ENCODE results near the gene DSCAM.
"Not testable (repeated sequence)": the region's sequence is repeated elsewhere in the genome, so short reads cannot be mapped to it uniquely, and the experiment has no call there.

DSCAM gene

DNA sequence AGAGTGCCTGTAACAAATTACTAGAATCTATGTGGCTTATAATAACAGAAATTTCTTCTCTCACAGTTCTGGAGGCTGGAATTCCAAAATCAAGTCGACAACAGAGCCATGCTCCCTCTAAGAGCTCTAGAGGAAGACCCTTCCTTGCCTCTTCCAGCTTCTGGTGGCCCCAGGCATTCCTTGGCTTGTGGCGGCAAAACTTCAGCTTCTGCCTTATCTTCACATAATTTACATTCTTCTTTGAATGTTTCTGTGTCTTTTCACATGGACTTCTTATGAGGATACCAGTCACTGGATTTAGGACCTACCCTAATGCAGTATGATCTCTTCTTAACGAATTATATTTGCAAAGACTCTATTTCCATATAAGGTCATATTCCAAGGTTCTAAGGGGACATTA, 655.3 kb downstream of the DSCAM start:
- DNase-seq = no peak
- in situ Hi-C loops (cut with MboI; ENCODE audit: low pct_unique_long_range_greater_than_20kb, low sequenced_read_pairs) = no loop called here

DNA sequence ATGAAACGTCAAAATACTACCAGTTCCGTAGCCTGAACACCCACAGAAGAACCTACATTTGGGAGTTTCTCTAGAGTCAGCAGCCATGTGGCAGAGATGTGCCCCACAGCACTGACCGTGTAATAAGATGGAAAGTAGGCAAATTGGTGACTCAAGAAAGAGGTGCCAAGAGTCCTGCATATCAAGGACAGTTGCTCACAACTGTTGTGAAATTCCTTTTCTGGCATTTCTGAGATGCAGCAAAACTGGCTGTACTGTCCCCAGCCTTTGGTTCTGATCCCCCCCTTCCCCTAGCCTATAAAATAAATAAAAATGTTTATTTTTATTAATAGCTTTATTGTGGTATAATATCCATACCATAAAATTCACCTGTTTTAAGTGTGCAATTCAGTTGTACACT, 655.8 kb downstream of the DSCAM start:
- in situ Hi-C loops (cut with MboI; ENCODE audit: low pct_unique_long_range_greater_than_20kb, low sequenced_read_pairs) = no loop called here

DNA sequence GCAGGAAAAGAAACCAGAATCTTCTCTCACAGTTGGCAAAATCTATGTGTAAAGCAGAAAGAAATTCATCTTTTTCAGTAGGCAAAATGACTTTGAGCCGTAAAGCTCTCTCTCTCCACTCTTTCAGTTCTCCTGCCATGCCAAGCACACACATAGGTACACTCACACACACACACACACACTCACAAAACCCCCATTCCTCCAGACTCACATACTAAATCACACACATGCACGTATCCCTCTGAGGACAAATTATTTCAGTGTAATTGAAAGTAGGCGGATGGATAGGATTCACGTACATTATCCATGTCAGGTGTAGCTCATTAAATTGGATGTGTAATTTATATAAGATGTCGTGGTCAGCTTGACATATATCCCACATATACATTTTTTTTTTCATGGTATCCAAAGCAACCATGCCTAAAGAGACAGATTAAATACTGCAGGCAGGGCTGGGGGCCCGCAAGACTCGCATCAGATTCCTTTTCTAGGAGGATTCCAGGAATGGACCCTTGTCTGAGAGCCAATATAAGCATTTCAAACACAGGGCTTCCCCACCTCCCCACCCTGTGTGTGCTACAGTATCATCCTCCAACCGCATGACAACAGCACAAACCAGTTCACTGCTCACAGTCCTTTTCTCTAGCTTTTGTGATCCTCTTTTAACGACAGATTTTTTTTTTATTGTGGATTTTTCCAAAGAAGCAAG, 658.9 kb downstream of the DSCAM start:
- DNase-seq = no peak
- in situ Hi-C loops (cut with MboI; ENCODE audit: low pct_unique_long_range_greater_than_20kb, low sequenced_read_pairs) = no loop called here

More for the DNA sequence above, 655.8 kb downstream of the DSCAM start:
- no peak for DNase-seq

DNA sequence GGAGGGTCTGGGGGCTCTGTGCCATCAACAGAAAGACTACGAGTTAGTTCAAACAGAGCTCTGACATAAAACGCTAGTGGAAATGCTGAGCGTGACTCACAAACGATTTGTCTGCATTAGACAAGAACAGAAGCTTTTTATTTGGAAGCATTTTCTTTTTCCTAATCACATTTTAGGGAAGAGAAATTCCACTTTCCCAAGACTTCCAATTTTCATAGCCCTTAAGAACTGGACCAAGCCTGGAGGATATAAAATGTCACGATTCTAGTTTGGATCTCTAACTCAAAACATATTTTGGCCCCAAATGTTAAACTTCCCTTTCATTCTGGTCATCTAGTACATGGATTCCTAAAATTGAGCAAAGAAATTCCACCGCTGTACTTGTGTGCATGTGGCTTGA, 659.7 kb downstream of the DSCAM start:
- DNase-seq = no peak
- in situ Hi-C loops (cut with MboI; ENCODE audit: low pct_unique_long_range_greater_than_20kb, low sequenced_read_pairs) = no loop called here

DNA sequence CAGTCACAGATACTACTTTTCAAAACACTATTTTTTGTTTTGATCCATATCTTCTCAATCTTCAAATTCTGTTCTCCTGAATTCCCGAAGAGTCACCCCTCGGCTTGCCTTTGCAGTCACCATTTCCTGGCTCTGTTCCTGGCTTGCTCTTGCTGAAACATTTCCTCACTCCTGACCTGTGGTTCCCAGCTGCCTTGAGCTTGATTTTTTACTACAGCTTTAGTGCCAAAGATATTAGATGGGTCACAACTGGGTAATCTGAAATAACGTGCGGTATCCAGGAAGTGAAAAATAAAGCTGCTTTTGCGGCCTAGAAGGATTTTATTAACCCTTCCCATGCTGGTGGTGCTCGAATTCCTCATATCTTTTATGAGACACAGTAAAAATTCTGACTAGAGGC, 660.9 kb downstream of the DSCAM start:
- in situ Hi-C loops (cut with MboI; ENCODE audit: low pct_unique_long_range_greater_than_20kb, low sequenced_read_pairs) = no loop called here
- no peak for DNase-seq

DNA sequence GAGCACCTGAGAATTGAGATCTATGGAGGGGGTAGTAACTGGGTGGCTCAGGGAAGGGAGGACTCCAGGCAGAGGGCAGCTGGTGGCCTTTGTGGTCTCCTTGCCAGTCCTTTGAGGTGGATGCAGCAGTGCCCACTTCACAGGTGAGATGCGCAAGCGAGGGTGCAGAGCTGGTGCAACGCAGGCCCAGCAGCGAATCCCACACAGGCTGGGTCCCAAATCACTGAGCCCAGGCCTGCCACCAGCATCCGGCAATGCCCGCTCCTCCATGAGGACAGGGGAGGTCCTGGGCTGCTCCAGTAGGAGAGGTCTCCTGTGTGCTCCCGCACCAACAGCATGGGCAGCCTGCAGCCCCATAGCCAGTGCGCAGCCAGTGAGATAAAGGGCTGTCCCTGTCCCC, 661.8 kb downstream of the DSCAM start:
- in situ Hi-C loops (cut with MboI; ENCODE audit: low pct_unique_long_range_greater_than_20kb, low sequenced_read_pairs) = no loop called here
- DNase-seq = no peak

DNA sequence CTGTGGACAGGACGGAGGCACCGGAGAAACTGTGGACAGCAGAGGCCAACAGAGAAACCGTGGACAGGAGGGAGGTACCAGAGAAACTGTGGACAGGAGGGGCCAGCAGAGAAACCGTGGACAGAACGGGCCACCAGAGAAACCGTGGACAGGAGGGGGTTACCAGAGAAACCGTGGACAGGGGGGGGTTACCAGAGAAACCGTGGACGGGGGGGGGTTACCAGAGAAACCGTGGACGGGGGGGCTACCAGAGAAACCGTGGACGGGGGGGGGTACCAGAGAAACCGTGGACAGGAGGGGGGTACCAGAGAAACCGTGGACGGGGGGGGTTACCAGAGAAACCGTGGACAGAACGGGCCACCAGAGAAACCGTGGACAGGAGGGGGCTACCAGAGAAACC, 664.5 kb downstream of the DSCAM start:
- in situ Hi-C loops (cut with MboI; ENCODE audit: low pct_unique_long_range_greater_than_20kb, low sequenced_read_pairs); DNase-seq: not testable (repeated sequence)

DNA sequence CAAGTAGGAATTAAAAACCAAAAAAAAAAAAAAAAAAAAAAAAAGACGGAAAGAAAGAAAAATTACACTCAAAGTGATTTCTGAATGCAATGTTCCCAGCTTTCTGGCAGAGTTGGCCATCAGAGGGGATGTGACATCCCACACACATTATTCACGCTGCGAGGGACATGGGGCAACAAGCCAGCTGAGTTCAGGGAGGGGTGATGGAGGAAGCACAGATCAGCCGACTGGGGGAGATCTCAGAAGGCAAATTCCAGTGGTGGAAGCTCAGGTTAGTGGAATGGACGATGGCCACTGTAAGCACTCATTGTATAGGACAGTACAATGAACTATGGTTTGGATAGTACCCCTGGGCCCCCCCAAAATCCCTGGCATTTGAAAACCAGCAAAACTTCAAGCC, 667.8 kb downstream of the DSCAM start:
- in situ Hi-C loops (cut with MboI; ENCODE audit: low pct_unique_long_range_greater_than_20kb, low sequenced_read_pairs) = no loop called here
- no peak for DNase-seq

DNA sequence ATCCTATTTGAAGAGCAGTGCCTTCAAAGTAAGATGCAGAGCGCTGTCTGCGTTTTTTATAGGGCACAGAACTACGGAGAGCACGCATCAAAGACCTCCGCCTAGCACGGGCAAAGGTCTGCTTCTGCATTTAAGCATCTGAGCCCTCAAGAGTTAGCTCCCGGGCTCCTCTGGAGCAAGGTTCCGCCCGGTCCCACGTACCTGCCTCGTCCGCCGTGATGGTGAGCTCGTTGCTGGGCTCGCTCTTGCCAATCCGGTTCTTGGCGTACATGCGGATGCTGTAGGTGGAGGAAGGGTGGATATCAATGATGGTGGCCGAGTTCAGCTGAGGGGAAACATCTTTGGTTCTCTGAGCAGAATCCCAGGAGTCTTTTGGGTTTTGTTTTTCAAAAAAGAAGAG, 668.2 kb downstream of the DSCAM start:
- DNase-seq = no peak
- in situ Hi-C loops (cut with MboI; ENCODE audit: low pct_unique_long_range_greater_than_20kb, low sequenced_read_pairs) = no loop called here

DNA sequence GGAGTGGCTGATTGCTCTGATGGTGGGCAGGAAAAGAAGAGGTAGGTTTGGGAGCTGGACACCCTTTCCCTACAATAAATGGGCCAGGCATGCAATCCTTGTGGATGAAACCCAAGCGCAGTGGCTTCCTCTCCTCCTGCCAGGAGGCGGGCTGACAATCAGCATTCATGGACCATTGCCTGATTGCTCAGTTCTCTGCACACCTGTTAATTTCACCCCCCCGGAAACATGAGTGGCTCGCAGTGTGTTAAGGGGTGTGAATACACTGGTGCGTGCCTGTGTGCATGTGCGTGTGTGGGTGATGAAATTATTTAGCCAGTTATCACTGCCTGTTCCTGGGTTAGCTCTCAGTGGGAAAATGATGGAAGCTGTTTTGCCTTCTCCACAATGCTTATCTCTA, 669.0 kb downstream of the DSCAM start:
- DNase-seq = no peak
- in situ Hi-C loops (cut with MboI; ENCODE audit: low pct_unique_long_range_greater_than_20kb, low sequenced_read_pairs) = no loop called here

DNA sequence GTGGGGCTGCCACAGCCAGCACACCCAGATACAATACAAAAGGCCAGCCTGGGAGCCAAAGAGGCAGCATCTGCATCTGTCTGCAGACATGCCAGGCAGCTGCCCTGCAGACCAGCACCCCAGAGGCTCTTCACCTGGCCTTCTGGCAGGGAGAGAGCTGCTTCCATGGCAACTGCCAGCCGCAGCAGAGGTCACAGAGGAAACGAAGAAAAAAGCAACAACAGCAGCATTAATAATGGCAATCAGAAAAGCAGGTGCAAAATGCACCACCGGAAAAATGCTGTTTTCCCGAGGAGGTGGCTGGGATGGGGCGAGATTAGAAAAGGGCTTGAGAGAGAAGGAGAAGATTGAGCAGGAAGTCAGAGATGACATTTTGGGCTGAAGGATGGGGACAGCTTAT, 670.2 kb downstream of the DSCAM start:
- no peak for DNase-seq
- in situ Hi-C loops (cut with MboI; ENCODE audit: low pct_unique_long_range_greater_than_20kb, low sequenced_read_pairs) = no loop called here

DNA sequence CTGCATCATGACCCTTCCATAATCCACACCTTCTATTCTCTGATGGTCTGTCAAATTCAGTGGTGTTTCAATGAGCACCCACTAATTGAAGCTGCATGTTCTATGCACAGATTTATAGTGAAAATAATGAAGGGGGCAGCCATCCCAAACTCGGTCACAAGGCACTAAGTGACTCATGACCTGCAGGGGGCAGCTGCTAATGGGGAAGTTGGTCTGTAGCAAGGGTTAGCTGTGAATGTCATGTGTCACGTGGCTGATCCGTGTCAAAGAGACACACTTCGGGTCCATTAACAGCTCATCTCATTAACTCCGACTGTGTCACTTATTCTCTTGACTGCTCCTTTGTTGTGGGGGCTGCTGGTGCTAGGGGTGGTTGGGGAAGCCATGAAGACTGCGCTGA, 673.1 kb downstream of the DSCAM start:
- DNase-seq = no peak
- in situ Hi-C loops (cut with MboI; ENCODE audit: low pct_unique_long_range_greater_than_20kb, low sequenced_read_pairs) = no loop called here

DNA sequence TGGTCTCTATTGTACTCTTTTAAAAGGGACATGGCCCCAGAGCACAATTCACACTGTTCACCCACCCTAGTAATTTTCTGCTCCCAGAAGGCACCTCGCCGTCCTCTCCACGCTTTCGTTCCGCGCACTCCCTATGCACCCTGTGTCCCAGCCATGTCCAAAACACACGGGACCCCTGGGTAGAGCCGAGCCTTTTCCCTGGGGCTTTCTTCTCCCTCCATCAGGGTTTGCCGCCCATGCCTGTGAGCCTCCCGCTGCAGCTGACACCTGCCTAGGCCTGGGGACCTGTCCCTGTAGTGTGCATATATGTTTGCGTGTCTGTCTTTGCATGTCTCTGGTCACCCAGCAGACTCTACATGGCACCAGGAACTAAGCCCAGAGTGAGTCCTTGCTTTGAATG, 677.0 kb downstream of the DSCAM start:
- in situ Hi-C loops (cut with MboI; ENCODE audit: low pct_unique_long_range_greater_than_20kb, low sequenced_read_pairs) = no loop called here

DNA sequence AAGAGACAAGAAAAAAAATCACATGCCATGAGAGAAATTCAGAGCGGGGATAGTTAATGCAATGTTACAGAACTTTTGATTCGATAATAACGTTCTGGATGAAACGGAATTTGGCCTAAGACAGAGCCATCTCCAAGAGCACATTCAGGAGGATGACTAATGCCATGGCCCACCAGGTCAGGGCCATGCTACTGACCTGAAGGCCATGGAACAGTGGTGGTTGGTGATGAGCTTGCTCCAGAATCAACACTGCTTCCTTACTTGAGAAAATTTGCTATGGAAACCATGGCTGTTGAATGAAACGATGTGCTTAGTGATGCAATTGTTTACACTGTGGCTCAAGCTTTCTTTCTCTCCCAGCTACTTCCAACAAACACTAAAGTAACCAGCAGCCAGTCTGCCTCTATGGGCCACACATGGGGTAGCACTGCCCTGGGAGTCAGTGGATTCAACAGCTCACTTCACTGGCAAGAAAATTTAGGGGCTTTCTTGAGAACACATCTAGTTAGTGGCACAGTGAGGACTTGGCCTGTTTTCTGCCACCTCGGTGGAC, 680.6 kb downstream of the DSCAM start:
- in situ Hi-C loops (cut with MboI; ENCODE audit: low pct_unique_long_range_greater_than_20kb, low sequenced_read_pairs) = no loop called here
- no peak for DNase-seq

More for the DNA sequence above, 677.0 kb downstream of the DSCAM start:
- DNase-seq = no peak

DNA sequence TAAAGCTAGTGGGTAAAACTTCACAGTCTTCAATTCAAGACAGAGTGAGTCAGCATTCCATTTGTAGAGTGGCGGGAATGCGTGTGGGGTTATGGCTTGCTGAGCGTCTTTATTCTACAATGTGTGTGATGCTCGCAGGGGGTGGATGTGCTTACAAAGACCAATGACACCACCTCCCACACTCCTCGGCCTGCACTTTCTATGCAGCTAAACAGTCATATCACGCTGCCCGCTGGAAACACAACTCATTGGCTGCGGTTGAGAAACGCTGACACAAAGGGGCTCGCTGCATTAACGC, 681.2 kb downstream of the DSCAM start:
- no peak for DNase-seq
- in situ Hi-C loops (cut with MboI; ENCODE audit: low pct_unique_long_range_greater_than_20kb, low sequenced_read_pairs) = no loop called here

DNA sequence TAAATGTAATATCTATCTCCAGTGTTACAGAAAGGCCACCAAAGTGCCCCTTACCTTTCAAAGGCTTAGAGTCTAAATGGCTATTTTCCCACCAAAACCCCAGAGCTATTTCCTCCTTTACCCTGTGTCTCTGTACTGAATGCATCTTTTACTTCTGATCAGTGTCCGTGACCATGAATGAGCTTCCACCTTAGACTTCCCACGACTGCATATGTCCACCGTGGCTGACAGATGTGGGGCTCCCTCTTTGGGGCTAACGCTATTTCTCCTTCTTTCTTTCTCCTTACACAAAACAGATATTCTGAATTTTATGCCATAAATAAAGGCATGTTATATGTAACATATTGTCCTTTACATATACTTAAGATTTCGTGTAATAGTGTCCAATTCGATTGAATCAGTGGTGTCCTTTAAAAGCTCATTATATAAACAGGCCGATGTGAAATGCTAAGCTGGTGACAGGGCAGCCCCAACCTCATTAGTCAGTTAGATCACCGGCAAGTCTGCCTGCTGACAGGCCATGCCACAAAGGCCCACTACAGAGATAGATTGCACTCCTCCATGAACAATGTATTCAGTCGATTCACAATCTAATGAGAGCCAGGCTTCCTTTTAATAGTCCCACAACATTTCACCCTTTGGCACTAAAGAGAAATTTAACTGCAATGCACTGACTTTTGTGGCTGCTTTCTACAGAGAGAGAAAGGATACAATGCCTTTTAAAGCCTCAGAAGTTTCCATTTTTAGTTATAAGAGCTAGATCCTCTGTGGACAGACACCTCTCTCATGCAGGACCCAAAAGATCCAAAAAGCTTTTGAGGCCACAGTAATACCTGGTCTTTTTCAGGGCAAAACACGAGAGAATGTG, 681.8 kb downstream of the DSCAM start:
- DNase-seq = no peak
- in situ Hi-C loops (cut with MboI; ENCODE audit: low pct_unique_long_range_greater_than_20kb, low sequenced_read_pairs) = no loop called here

DNA sequence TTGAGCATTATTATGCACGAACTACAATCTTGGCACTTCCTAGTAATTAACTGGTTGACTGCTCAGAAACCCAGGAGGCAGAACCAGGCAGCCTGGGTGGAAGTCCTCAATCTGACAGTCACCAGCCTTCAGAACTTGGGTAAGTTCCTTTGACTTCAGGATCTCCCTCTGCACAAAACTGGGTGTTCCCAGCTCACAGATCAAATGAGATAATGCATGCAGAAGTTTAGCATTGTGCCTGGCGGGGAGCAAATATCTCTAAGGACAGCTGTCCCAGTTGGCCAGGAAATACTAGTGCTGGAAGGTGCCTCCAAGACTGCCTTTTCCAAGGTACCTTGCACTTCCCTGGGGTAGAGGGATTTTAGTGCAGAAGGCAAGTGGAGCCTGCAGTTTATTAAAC, 684.9 kb downstream of the DSCAM start:
- no peak for DNase-seq
- in situ Hi-C loops (cut with MboI; ENCODE audit: low pct_unique_long_range_greater_than_20kb, low sequenced_read_pairs) = no loop called here

DNA sequence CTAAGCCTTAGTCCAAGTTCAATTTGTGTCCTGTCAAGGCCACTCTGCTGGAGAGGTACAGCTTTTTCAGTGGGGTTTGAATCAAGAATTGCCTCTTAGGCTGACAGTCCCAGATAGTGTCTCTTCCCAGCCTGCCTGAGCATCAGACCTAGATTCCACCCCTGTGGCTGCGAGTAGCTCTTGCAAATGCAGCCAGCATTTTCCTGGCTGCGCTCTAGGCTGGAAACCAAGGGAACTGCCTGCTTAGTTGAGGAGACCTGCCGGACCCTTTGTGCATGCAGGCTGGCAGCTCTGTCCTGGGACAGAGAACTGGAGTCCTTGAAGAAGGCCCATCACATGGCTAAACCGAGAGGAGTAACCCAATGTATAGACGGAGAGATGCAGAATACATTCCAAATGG, 686.0 kb downstream of the DSCAM start:
- in situ Hi-C loops (cut with MboI; ENCODE audit: low pct_unique_long_range_greater_than_20kb, low sequenced_read_pairs) = no loop called here

DNA sequence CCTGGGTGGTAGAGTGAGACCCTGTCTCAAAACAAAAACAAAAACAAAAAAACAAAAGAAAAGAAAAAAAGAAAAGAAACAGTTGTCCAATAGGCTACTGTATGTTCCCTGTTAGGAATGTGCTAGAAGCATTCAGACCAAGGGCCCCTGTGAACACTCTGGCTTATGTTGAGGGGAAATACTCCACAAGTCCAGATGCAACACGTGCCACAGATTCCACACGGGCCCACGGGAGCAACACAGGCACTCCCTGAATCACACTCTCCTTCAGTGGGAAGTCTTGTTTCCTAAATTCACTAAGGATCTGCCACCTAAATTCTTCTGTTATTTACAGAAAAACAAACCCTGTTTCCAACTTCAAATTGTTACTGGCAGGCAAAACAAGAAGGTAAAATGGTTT, 688.6 kb downstream of the DSCAM start:
- in situ Hi-C loops (cut with MboI; ENCODE audit: low pct_unique_long_range_greater_than_20kb, low sequenced_read_pairs) = no loop called here
- DNase-seq = no peak

More for the DNA sequence above, 686.0 kb downstream of the DSCAM start:
- DNase-seq = no peak

DNA sequence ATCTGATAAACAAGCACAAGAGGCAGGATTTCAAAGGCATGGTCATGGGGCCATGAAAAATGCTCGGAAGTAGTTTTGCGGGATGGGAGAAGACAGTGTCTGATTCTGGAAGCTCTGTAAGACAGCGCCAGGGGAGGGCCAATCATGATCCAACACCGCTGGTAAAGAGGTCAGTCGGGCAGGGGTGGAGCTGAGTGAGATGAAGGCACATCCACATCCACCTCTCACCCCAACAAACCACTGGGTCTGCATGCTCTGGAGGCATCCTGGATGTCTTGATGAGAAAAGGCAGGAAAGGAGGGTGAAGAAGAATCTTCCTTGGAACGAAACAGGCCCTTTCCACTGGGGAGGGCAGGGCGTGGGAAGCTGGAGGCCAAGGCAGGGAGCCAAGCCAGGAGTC, 691.4 kb downstream of the DSCAM start:
- no peak for DNase-seq
- in situ Hi-C loops (cut with MboI; ENCODE audit: low pct_unique_long_range_greater_than_20kb, low sequenced_read_pairs) = no loop called here

DNA sequence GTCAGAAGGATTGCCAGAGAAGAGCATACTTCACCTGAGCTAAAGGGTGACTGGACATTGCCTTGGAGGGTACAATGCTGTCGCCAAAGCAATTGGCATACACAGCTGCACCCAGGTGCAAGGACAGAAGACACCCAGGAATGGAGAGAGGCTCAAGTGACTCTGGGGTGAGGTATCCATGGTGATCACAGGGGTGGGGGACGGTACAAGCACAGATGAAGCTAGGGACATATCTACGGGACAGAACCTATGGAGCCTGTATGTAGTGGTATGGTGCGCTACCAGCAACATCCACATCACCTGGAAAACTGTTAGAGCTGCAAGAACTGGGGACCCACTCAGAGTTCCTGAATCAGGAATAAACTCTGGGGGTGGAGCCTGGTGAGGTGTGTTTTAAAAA, 693.6 kb downstream of the DSCAM start:
- DNase-seq = no peak
- in situ Hi-C loops (cut with MboI; ENCODE audit: low pct_unique_long_range_greater_than_20kb, low sequenced_read_pairs) = no loop called here
